Natural killer cell (primary cell): ENCODE data around the gene CLEC1A. TPM values are rescaled to one million over a fixed set of nuclear protein-coding genes. Genes with fewer than 3 reads are reported as not detected.

ENCODE experiments used
- ATAC-seq, 3 donors: fragments of 150-1000 bp in 2 of 3; fragments of 200-7000 bp in 1 of 3; cut with Tn5 transposase; 1 replicate in 1 of 3; 2 replicates in 2 of 3; pipeline ENCODE4 v1.10.0; 2021; ENCODE audit warnings: mild to moderate bottlenecking in 2 of 3, moderate library complexity in 2 of 3
- DNase-seq, 2 donors: peaks; one replicate each; pipeline versions ENCODE4 v3.0.0 to v3.0.0-alpha.2; 2013 to 2021; ENCODE audit warnings: mixed read lengths in 1 of 2
- H3K27ac ChIP-seq: one replicate; pipeline ENCODE4 v1.5.1; 2013; ENCODE audit warnings: mild to moderate bottlenecking, low read length
- H3K27me3 ChIP-seq: one replicate; pipeline ENCODE4 v1.6.1; 2013; ENCODE audit warnings: low read length; ENCODE audit not compliant: control insufficient read depth, insufficient read depth
- H3K36me3 ChIP-seq: one replicate; pipeline ENCODE4 v1.6.1; 2013; ENCODE audit warnings: low read length; ENCODE audit not compliant: control insufficient read depth, insufficient read depth
- H3K4me1 ChIP-seq: one replicate; pipeline ENCODE4 v1.6.1; 2013; ENCODE audit warnings: low read length; ENCODE audit not compliant: control insufficient read depth, insufficient read depth
- H3K4me3 ChIP-seq: one replicate; pipeline ENCODE4 v1.5.1; 2013; ENCODE audit warnings: low read length
- H3K9me3 ChIP-seq: one replicate; pipeline ENCODE4 v1.6.1; 2013; ENCODE audit warnings: low read length; ENCODE audit not compliant: control insufficient read depth, insufficient read depth
- H3K27ac Mint-ChIP-seq, 2 donors: one replicate each; pipeline ENCODE4 v1.8.0; 2022; ENCODE audit warnings: mild to moderate bottlenecking in 2 of 2, mixed read lengths in 2 of 2, moderate library complexity in 1 of 2
- H3K27me3 Mint-ChIP-seq, 2 donors: one replicate each; pipeline ENCODE4 v1.8.0; 2022; ENCODE audit warnings: low read depth in 2 of 2, mixed read lengths in 2 of 2
- H3K36me3 Mint-ChIP-seq: one replicate; pipeline ENCODE4 v1.8.0; 2022; ENCODE audit warnings: mixed read lengths
- H3K4me1 Mint-ChIP-seq, 2 donors: one replicate each; pipeline ENCODE4 v1.8.0; 2022; ENCODE audit warnings: mixed read lengths in 2 of 2
- H3K4me3 Mint-ChIP-seq: one replicate; pipeline ENCODE4 v1.8.0; 2022; ENCODE audit warnings: mild to moderate bottlenecking, moderate library complexity, mixed read lengths
- H3K9me3 Mint-ChIP-seq, 2 donors: one replicate each; pipeline ENCODE4 v1.8.0; 2022; ENCODE audit warnings: mixed read lengths in 2 of 2
- WGBS: methylation state at CpG from one replicate; pipeline ENCODE4 v1.1.7; 2013; ENCODE audit warnings: missing lambda C conversion rate; ENCODE audit not compliant: insufficient coverage; 5-methylcytosine and 5-hydroxymethylcytosine counted together
- intact Hi-C: fragments of 100-400 bp; cut with micrococcal nuclease; formaldehyde crosslinking; loops from one replicate; pipeline ENCODE4 v1.14.2; 2022
- total RNA-seq, 4 donors: library from RNA; stranded (reverse); fragments of 120-200 nt in 1 of 4; gene quantifications; one replicate each; pipeline versions ENCODE4 v1.2.3 to v1.2.4, GENCODE V29; 2013 to 2022
- TF ChIP-seq, protein P1 (sequence below): fragments of 200-600 bp; IDR thresholded peaks from one replicate; pipeline ENCODE4 v1.8.0; 2022; ENCODE audit warnings: antibody characterized with exemption

CLEC1A gene
- total RNA-seq, 3 donors from 2014 or later (not counting 1 experiment from before 2014, with no cell fraction given) = not detected

DNA sequence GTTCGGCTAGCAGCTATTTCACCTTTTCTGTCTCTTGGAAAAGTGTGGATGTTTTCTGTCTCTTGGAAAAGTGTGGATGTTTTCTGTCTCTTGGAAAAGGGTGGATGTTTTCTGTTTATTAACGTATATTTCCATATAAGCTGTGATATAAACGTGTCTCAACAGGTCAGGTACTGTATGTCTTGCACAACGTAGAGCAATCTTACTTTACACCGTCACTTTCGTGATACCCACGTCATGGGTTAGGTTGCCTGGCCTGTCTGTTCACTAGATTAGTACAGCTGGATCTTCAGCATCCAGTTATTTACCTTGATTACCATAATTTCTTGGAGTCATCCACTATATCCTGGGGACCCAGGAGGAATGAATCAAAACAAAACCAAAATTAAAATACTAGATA is 17.1 kb upstream of the CLEC1A start:
- H3K9me3 ChIP-seq = no peaks in the 10 kb centered on the region
- no peaks in the 10 kb centered on the region for H3K36me3 ChIP-seq
- WGBS = 98% methylated on average over 7 of the region's 7 CpGs
- Mint-ChIP-seq H3K4me3 (no peak overlapping the region), H3K4me1 (no peaks in the 10 kb centered on the region), H3K27ac (no peak overlapping the region), H3K36me3 (no peaks in the 10 kb centered on the region), H3K27me3 (peaks cover 8 to 12% of the 10 kb centered on the region in 2 donors), H3K9me3 (no peaks in the 10 kb centered on the region)
- no peaks in the 10 kb centered on the region for H3K4me1 ChIP-seq
- intact Hi-C loops = no loop called here
- H3K4me3 ChIP-seq = no peak overlapping the region
- no peak for ATAC-seq
- no peak overlapping the region for H3K27ac ChIP-seq
- no peak for DNase-seq
- no peaks in the 10 kb centered on the region for H3K27me3 ChIP-seq
- TF ChIP-seq, protein P1, sequence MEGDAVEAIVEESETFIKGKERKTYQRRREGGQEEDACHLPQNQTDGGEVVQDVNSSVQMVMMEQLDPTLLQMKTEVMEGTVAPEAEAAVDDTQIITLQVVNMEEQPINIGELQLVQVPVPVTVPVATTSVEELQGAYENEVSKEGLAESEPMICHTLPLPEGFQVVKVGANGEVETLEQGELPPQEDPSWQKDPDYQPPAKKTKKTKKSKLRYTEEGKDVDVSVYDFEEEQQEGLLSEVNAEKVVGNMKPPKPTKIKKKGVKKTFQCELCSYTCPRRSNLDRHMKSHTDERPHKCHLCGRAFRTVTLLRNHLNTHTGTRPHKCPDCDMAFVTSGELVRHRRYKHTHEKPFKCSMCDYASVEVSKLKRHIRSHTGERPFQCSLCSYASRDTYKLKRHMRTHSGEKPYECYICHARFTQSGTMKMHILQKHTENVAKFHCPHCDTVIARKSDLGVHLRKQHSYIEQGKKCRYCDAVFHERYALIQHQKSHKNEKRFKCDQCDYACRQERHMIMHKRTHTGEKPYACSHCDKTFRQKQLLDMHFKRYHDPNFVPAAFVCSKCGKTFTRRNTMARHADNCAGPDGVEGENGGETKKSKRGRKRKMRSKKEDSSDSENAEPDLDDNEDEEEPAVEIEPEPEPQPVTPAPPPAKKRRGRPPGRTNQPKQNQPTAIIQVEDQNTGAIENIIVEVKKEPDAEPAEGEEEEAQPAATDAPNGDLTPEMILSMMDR = no peak

DNA sequence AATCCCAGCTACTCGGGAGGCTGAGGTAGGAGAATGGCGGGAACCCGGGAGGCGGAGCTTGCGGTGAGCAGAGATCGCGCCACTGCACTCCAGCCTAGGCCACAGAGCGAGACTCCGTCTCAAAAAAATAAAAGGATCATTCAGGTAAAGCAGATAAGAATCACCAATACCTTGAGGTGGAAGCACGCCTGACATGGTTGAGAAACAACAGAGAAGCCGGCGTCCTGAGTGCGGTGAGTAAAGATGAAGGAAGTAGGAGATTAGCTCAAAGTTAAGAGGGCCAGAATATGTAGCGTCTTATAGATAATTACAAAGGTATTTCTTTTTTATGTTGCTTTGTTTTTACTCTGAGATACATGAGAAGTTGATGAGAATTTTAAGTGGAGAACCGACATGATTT is 16.5 kb upstream of the CLEC1A start:
- DNase-seq = no peak
- H3K27ac Mint-ChIP-seq = no peak overlapping the region

DNA sequence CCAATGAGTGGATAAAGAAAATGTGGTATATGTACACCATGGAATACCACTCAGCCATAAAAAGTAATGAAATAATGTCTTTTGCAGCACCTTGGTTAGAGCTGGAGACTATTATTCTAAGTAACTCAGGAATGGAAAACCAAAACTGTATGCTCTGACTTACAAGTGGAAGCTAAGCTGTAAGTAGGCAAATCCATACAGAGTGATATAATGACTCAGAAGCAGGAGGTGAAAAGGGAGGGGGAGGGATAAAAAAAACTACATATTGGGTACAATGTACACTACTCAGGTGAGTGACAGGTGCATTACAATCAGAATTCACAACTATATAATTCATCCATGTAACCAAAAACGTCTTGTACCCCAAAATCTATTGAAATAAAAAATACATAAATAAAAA is 15.1 kb upstream of the CLEC1A start:
- no CpG with 5 or more reads among the region's 1 CpG for WGBS
- ATAC-seq = no peak

More for the DNA sequence above, 16.5 kb upstream of the CLEC1A start:
- 91% methylated on average over 15 of the region's 15 CpGs for WGBS
- H3K4me3 Mint-ChIP-seq = no peak overlapping the region
- no peak for ATAC-seq
- Histone ChIP-seq H3K27ac (no peak overlapping the region), H3K9me3 (no peaks in the 10 kb centered on the region), H3K4me3 (no peak overlapping the region), H3K27me3 (no peaks in the 10 kb centered on the region), H3K36me3 (no peaks in the 10 kb centered on the region), H3K4me1 (no peaks in the 10 kb centered on the region)
- intact Hi-C loops = no loop called here
- no peaks in the 10 kb centered on the region for H3K36me3 Mint-ChIP-seq
- TF ChIP-seq, protein P1 = no peak
- H3K9me3 Mint-ChIP-seq = no peaks in the 10 kb centered on the region
- peaks cover 8 to 11% of the 10 kb centered on the region in 2 donors for H3K27me3 Mint-ChIP-seq
- H3K4me1 Mint-ChIP-seq = no peaks in the 10 kb centered on the region

DNA sequence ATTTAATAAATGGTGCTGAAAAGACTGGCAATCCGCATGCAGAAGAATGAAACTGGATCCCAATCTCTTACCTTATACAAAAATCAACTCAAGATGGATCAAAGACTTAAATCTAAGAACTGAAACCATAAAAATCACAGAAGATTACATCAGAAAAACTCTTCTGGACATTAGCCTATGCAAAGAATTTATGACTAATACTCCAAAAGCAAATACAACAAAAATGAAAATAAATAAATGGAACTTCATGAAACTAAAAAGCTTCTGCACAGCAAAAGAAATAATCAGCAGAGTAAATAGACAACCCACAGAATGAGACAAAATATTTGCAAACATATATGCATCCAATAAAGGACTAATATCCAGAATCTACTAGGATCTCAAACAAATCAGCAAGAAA is 14.3 kb upstream of the CLEC1A start:
- Mint-ChIP-seq H3K4me1 (no peaks in the 10 kb centered on the region), H3K36me3 (no peaks in the 10 kb centered on the region), H3K9me3 (no peaks in the 10 kb centered on the region), H3K27me3 (peaks cover 6 to 11% of the 10 kb centered on the region in 2 donors), H3K4me3 (no peak overlapping the region), H3K27ac (no peak overlapping the region)
- TF ChIP-seq, protein P1 = no peak
- Histone ChIP-seq H3K4me1 (no peaks in the 10 kb centered on the region), H3K27ac (no peak overlapping the region), H3K27me3 (no peaks in the 10 kb centered on the region), H3K9me3 (no peaks in the 10 kb centered on the region), H3K4me3 (no peak overlapping the region), H3K36me3 (no peaks in the 10 kb centered on the region)
- ATAC-seq (no peak), DNase-seq (no peak)
- WGBS = 100% methylated on average over 1 of the region's 1 CpG
- intact Hi-C loops = no loop called here

More for the DNA sequence above, 15.1 kb upstream of the CLEC1A start:
- Mint-ChIP-seq H3K27me3 (peaks cover 5 to 11% of the 10 kb centered on the region in 2 donors), H3K27ac (no peak overlapping the region), H3K4me3 (no peak overlapping the region), H3K9me3 (no peaks in the 10 kb centered on the region), H3K36me3 (no peaks in the 10 kb centered on the region), H3K4me1 (no peaks in the 10 kb centered on the region)
- Histone ChIP-seq H3K27ac (no peak overlapping the region), H3K4me3 (no peak overlapping the region), H3K36me3 (no peaks in the 10 kb centered on the region), H3K4me1 (no peaks in the 10 kb centered on the region), H3K9me3 (no peaks in the 10 kb centered on the region), H3K27me3 (no peaks in the 10 kb centered on the region)
- DNase-seq = no peak
- TF ChIP-seq, protein P1 = no peak
- intact Hi-C loops = no loop called here
